Lung (tissue), 16 donors: ENCODE data around the gene FBXO22. TPM values are rescaled to one million over a fixed set of nuclear protein-coding genes. Genes with fewer than 3 reads are reported as not detected.
A peak's percentile ranks its signal among the peaks of the same experiment; 100 is the strongest.

Experiments used
- ATAC-seq: fragments of 200-7000 bp; cut with Tn5 transposase; one replicate; pipeline ENCODE4 v1.9.1; 2020; ENCODE audit warnings: moderate number of reproducible peaks; ENCODE audit not compliant: insufficient read depth, low FRiP score
- DNase-seq, 3 donors: peaks; one replicate each; pipeline ENCODE4 v3.0.0-alpha.2; 2013 to 2017
- H3K27ac ChIP-seq, 2 donors: one replicate each; pipeline ENCODE4 v1.5.1; 2013; ENCODE audit warnings: mild to moderate bottlenecking in 2 of 2, moderate library complexity in 2 of 2, control low read depth in 1 of 2, inconsistent platforms in 1 of 2, low read depth in 1 of 2, low read length in 1 of 2
- H3K27me3 ChIP-seq, 3 donors: one replicate each; pipeline ENCODE4 v1.5.1; 2013; ENCODE audit warnings: low read length in 2 of 3; ENCODE audit not compliant: control insufficient read depth in 3 of 3, insufficient read depth in 3 of 3
- H3K36me3 ChIP-seq, 4 donors: one replicate each; pipeline ENCODE4 v1.5.1; 2013; ENCODE audit warnings: low read length in 4 of 4, mild to moderate bottlenecking in 1 of 4, moderate library complexity in 1 of 4; ENCODE audit not compliant: control insufficient read depth in 4 of 4, insufficient read depth in 4 of 4
- H3K4me1 ChIP-seq, 5 donors: one replicate each; pipeline ENCODE4 v1.5.1; 2013; ENCODE audit warnings: low read length in 5 of 5, mild to moderate bottlenecking in 2 of 5, moderate library complexity in 1 of 5; ENCODE audit not compliant: control insufficient read depth in 5 of 5, insufficient read depth in 5 of 5
- H3K4me3 ChIP-seq: one replicate; pipeline ENCODE4 v1.5.1; 2013; ENCODE audit warnings: mild to moderate bottlenecking, control low read depth, moderate library complexity
- H3K9ac ChIP-seq, 2 donors: one replicate each; pipeline ENCODE4 v1.5.1; 2013; ENCODE audit warnings: low read length in 2 of 2, control low read depth in 1 of 2; ENCODE audit not compliant: insufficient read depth in 1 of 2
- H3K9me3 ChIP-seq, 4 donors: one replicate each; pipeline ENCODE4 v1.5.1; 2013; ENCODE audit warnings: low read length in 3 of 4, mild to moderate bottlenecking in 1 of 4, moderate library complexity in 1 of 4; ENCODE audit not compliant: control insufficient read depth in 4 of 4, insufficient read depth in 3 of 4
- CTCF ChIP-seq: IDR thresholded peaks from 2 replicates; pipeline ENCODE4 v1.5.1; 2012; ENCODE audit warnings: mild to moderate bottlenecking; ENCODE audit errors: control extremely low read depth, extremely low read depth
- WGBS, 2 donors: extraction: QIAGEN DNeasy Blood & Tissue Kit; methylation state at CpG; one replicate each; pipeline ENCODE4 v1.1.7; 2013; 5-methylcytosine and 5-hydroxymethylcytosine counted together
- long read RNA-seq, 5 donors: transcript quantifications; one replicate each; lab custom pipeline, GENCODE V29; 2026
- polyA plus RNA-seq, 2 donors: library from polyadenylated mRNA; stranded (reverse); fragments of 200-250 nt; gene quantifications; one replicate each; pipeline ENCODE4 v1.2.1, GENCODE V29; 2013
- total RNA-seq, 2 donors: library from RNA; depleted of rRNA in 1 of 2; stranded (reverse); fragments of >200 nt in 1 of 2; gene quantifications; one replicate each; pipeline ENCODE4 v1.2.1, GENCODE V29; 2014 to 2021
- donor health status: control.
- donor health status: control.
- donor health status: Bipolar disorder and iron deficiency.
- donor health status: healthy.
- donor health status: DM: yes; HTN: yes; CAD: no.

Gene FBXO22
- 10 to 100 TPM; 25.2 to 29.6 TPM for total RNA-seq
- polyA plus RNA-seq = 10 to 100 TPM in 1 of 2 donors, 1 to 10 TPM in 1; 8.6 to 16.5 TPM
- long read RNA-seq, donor 1, full-length matches to known transcripts = 9 of 9 reads
- long read RNA-seq, donor 1, partial matches to known transcripts = 0 of 9 reads
- long read RNA-seq, donor 1, other reads (novel, unspliced or antisense) = 0 of 9 reads
- long read RNA-seq, donor 2, full-length matches to known transcripts = 2 of 2 reads
- long read RNA-seq, donor 2, partial matches to known transcripts = 0 of 2 reads
- long read RNA-seq, donor 2, other reads (novel, unspliced or antisense) = 0 of 2 reads
- long read RNA-seq, donor 3, full-length matches to known transcripts = 8 of 8 reads
- long read RNA-seq, donor 3, partial matches to known transcripts = 0 of 8 reads
- long read RNA-seq, donor 3, other reads (novel, unspliced or antisense) = 0 of 8 reads
- long read RNA-seq, donor 4, full-length matches to known transcripts = 4 of 9 reads
- long read RNA-seq, donor 4, partial matches to known transcripts = 5 of 9 reads
- long read RNA-seq, donor 4, other reads (novel, unspliced or antisense) = 0 of 9 reads
- long read RNA-seq, donor 5, full-length matches to known transcripts = 7 of 7 reads
- long read RNA-seq, donor 5, partial matches to known transcripts = 0 of 7 reads
- long read RNA-seq, donor 5, other reads (novel, unspliced or antisense) = 0 of 7 reads

DNA sequence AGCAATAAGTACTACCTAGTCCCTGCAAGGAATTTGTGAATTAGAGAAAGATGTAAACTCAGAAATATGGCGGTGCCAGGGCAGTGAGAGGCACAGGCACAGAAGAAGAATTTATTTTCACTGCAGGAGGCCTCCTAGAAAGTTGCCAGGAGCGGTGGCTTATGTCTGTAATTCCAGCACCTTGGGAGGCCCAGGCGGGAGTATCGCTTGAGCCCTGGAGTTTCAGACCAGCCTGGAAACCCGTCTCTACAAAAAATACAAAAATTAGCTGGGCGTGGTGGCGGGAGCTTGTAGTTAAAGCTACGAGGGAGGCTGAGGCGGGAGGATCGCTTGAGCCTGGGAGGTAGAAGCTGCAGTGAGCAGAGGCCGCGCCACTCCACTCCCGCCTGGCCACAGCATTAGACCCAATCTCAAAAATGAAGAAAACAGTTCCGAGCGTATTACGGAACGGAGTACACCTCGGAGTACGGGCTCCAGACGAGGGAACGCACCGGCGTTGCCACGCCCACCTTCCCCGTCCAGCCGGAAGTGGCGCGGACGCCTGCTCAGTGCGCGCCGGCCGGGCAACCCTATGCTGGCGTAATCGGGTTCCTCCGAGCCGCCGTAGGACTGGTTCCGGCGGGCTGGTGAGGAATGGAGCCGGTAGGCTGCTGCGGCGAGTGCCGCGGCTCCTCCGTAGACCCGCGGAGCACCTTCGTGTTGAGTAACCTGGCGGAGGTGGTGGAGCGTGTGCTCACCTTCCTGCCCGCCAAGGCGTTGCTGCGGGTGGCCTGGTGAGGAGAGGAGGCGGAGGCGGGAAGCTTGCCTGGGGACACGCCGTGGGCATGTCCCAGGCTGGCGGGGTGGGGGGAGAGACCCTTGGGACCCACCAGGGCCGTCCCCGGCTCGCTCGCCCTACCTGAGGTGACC is at the start of gene FBXO22:
TSS of gene FBXO22 (plus strand) at position 548 of the 909 bp plus-strand sequence. CDS start at position 634, 86 bp downstream.
- Histone ChIP-seq H3K4me1 (peaks cover 0 to 3% (median 0%) of the 10 kb centered on the region in 5 donors), H3K36me3 (peaks cover 2 to 16% (median 4%) of the 10 kb centered on the region in 4 donors), H3K9ac (peak within 1 kb of the TSS; percentile 51 to 83), H3K9me3 (peaks cover 0 to 3% (median 0%) of the 10 kb centered on the region in 4 donors), H3K4me3 (peak within 1 kb of the TSS; percentile 86), H3K27ac (peak within 1 kb of the TSS; percentile 63 to 82), H3K27me3 (no peaks in the 10 kb centered on the region)
- TF ChIP-seq CTCF = no peak
- 2 to 3% methylated on average over 59 to 63 of the region's 63 CpGs for WGBS, 2 donors
- ATAC-seq = peak; percentile 97
- DNase-seq = peak; percentile 92 to 95 (median 93)

GRCh38 chr15:75857886-75858285 is 45.8 kb upstream of the FBXO22 start:
- no peaks in the 10 kb centered on the region for H3K9me3 ChIP-seq
- TF ChIP-seq CTCF = no peak
- no peak overlapping the region for H3K27ac ChIP-seq
- H3K36me3 ChIP-seq = peaks cover 3 to 8% (median 6%) of the 10 kb centered on the region in 4 donors
- peaks cover 0 to 1% (median 0%) of the 10 kb centered on the region in 5 donors for H3K4me1 ChIP-seq
- no peak for DNase-seq
- no peak overlapping the region for H3K9ac ChIP-seq
- H3K27me3 ChIP-seq = no peaks in the 10 kb centered on the region
- no peak for ATAC-seq
- no peak overlapping the region for H3K4me3 ChIP-seq

DNA sequence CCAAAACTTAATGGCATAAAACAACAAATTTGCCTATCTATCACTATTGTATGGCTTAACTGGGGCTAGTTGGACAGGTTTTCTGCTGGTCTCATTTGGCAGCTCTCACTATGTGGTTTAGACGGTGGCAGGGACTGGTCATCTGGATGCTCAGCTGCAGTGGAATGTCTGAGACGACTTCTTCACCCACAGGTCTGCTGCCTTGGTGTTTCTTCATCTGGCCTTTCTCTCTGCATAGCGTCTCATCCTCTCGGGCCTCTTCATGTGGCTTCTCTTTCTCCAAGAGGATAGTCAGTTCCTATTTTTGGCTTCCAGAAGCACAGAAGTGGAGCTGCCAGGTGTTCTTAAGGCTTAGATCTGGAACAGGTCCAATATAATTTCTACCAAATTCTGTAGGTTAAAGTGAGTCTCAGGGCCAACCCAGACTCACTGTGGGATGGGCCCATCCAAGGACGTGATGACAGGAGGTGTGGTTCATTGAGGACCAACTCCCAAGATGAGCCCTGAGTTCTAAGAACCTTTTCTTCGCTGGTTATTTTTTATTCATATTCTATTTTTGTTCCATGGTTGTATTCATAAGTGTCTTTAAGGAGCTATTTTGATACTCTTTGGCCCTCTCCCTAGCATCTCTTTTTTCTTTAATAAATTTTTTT is 41.8 kb upstream of the FBXO22 start:
- Histone ChIP-seq H3K9me3 (no peaks in the 10 kb centered on the region), H3K27me3 (no peaks in the 10 kb centered on the region), H3K36me3 (peaks cover 0 to 8% (median 2%) of the 10 kb centered on the region in 4 donors), H3K27ac (no peak overlapping the region), H3K9ac (no peak overlapping the region), H3K4me3 (no peak overlapping the region), H3K4me1 (peaks cover 0 to 8% (median 0%) of the 10 kb centered on the region in 5 donors)
- no peak for ATAC-seq
- no peak for DNase-seq
- WGBS, 2 donors = 84 to 92% methylated on average over 6 of the region's 6 CpGs
- no peak for TF ChIP-seq CTCF
